H1 (cell line): ENCODE data around the gene COL28A1. TPM values are rescaled to one million over a fixed set of nuclear protein-coding genes. Genes with fewer than 3 reads are reported as not detected.

Experiments used
- CTCF ChIA-PET: fragments of 300-600 bp; sonication (Branson Sonifier 250); formaldehyde crosslinking; loops from one replicate; lab custom pipeline; 2021; ENCODE audit not compliant: partially characterized antibody; lab: Charles Lee
- POLR2A ChIA-PET: fragments of 300-600 bp; sonication (Branson Sonifier 250); formaldehyde crosslinking; loops from one replicate; lab custom pipeline; 2021; ENCODE audit warnings: inconsistent platforms; ENCODE audit not compliant: partially characterized antibody; lab: Charles Lee
- DNase-seq, 2 experiments: peaks; one replicate each; pipeline versions ENCODE4 v3.0.0 to v3.0.0-alpha.2; 2010 to 2022; ENCODE audit warnings: low spot score in 2 of 2, low read depth in 1 of 2, mixed read lengths in 1 of 2
- FAIRE-seq: peaks from 2 replicates; lab custom pipeline; 2011; peaks lifted over from hg19 to GRCh38; lab: Jason Lieb, UNC
- H2AFZ ChIP-seq: 2 replicates; pipeline ENCODE4 v1.8.1; 2012; ENCODE audit warnings: low read length, inconsistent platforms
- H2AK5ac ChIP-seq: 2 replicates; pipeline ENCODE4 v1.6.1; 2013; ENCODE audit warnings: low read depth, low read length
- H2BK120ac ChIP-seq: replicated peaks from 2 replicates; pipeline ENCODE3; 2013; ENCODE audit warnings: low read depth, low read length, inconsistent platforms
- H2BK12ac ChIP-seq: 2 replicates; pipeline ENCODE4 v1.6.1; 2013; ENCODE audit warnings: low read depth, low read length
- H2BK15ac ChIP-seq: 2 replicates; pipeline ENCODE4 v1.6.1; 2013; ENCODE audit warnings: low read length
- H2BK20ac ChIP-seq: 2 replicates; pipeline ENCODE4 v1.6.1; 2013; ENCODE audit warnings: low read length
- H2BK5ac ChIP-seq: 2 replicates; pipeline ENCODE4 v1.6.1; 2013; ENCODE audit warnings: low read depth, low read length
- H3K14ac ChIP-seq: 2 replicates; pipeline ENCODE4 v1.6.1; 2013; ENCODE audit warnings: inconsistent platforms; ENCODE audit not compliant: insufficient read length
- H3K18ac ChIP-seq: 2 replicates; pipeline ENCODE4 v1.6.1; 2013; ENCODE audit warnings: low read length; ENCODE audit errors: extremely low read depth
- H3K23ac ChIP-seq: 2 replicates; pipeline ENCODE4 v1.6.1; 2013; ENCODE audit warnings: inconsistent platforms; ENCODE audit not compliant: insufficient read length
- H3K23me2 ChIP-seq: 2 replicates; pipeline ENCODE4 v1.6.1; 2013; ENCODE audit warnings: low read depth, low read length
- H3K27ac ChIP-seq: 2 replicates; pipeline ENCODE4 v1.6.1; 2011; ENCODE audit warnings: low read depth, low read length, inconsistent platforms
- H3K27me3 ChIP-seq, 4 experiments: replicated peaks in 1 of 4; 1 replicate in 1 of 4; 2 replicates in 3 of 4; pipeline versions ENCODE4 v1.6.1 to v1.8.1; 2011 to 2013; ENCODE audit warnings: low read length in 3 of 4, mild to moderate bottlenecking in 3 of 4, inconsistent platforms in 2 of 4, mixed read lengths in 2 of 4, moderate library complexity in 1 of 4; ENCODE audit not compliant: control insufficient read depth in 3 of 4, insufficient read depth in 3 of 4; ENCODE audit errors: extremely low read depth in 1 of 4
- H3K36me3 ChIP-seq, 4 experiments: 2 replicates each; pipeline versions ENCODE4 v1.6.1 to v1.8.1; 2011 to 2013; ENCODE audit warnings: mild to moderate bottlenecking in 4 of 4, low read length in 3 of 4, moderate library complexity in 2 of 4, control low read depth in 1 of 4, inconsistent platforms in 1 of 4; ENCODE audit not compliant: insufficient read depth in 4 of 4, control insufficient read depth in 2 of 4
- H3K4ac ChIP-seq: replicated peaks from 2 replicates; pipeline ENCODE3; 2013; ENCODE audit warnings: low read length, low read depth, mixed read lengths, inconsistent platforms; ENCODE audit not compliant: insufficient read length
- H3K4me1 ChIP-seq, 4 experiments: replicated peaks in 1 of 4; 1 replicate in 1 of 4; 2 replicates in 3 of 4; pipeline versions ENCODE4 v1.6.1 to v1.8.1; 2011 to 2013; ENCODE audit warnings: low read length in 3 of 4, inconsistent platforms in 2 of 4, mixed read lengths in 1 of 4; ENCODE audit not compliant: insufficient read depth in 4 of 4, control insufficient read depth in 3 of 4
- H3K4me2 ChIP-seq, 2 experiments: 2 replicates each; pipeline versions ENCODE4 v1.6.1 to v1.8.1; 2011 to 2013; ENCODE audit warnings: low read depth in 2 of 2, low read length in 2 of 2, control low read depth in 1 of 2, inconsistent platforms in 1 of 2, mild to moderate bottlenecking in 1 of 2; ENCODE audit not compliant: insufficient read depth in 1 of 2
- H3K4me3 ChIP-seq, 4 experiments: fragments of 200-600, 300-600 bp in 1 of 4; sonication (generic), shearing (Covaris generic), sonication (Bioruptor Twin) in 1 of 4; 2 replicates each; pipeline versions ENCODE4 v1.5.1 to v1.8.1; 2011 to 2016; ENCODE audit warnings: low read length in 4 of 4, low read depth in 3 of 4, control low read depth in 2 of 4, inconsistent platforms in 2 of 4, mild to moderate bottlenecking in 2 of 4, mixed read lengths in 1 of 4, moderate library complexity in 1 of 4; ENCODE audit not compliant: insufficient read depth in 2 of 4; ENCODE audit errors: extremely low read depth in 1 of 4
- H3K56ac ChIP-seq: replicated peaks from 2 replicates; pipeline ENCODE3; 2013; ENCODE audit warnings: low read depth, mild to moderate bottlenecking, mixed read lengths, low read length, inconsistent platforms; ENCODE audit not compliant: insufficient read length
- H3K79me1 ChIP-seq: 2 replicates; pipeline ENCODE4 v1.6.1; 2013; ENCODE audit warnings: low read depth, low read length, control low read depth
- H3K79me2 ChIP-seq, 2 experiments: 2 replicates each; pipeline versions ENCODE4 v1.6.1 to v1.8.1; 2012 to 2013; ENCODE audit warnings: low read length in 2 of 2, mild to moderate bottlenecking in 2 of 2, inconsistent platforms in 1 of 2; ENCODE audit not compliant: insufficient read depth in 2 of 2, control insufficient read depth in 1 of 2
- H3K9ac ChIP-seq, 4 experiments: replicated peaks in 1 of 4; 1 replicate in 1 of 4; 2 replicates in 3 of 4; pipeline versions ENCODE4 v1.6.1 to v1.8.1; 2011 to 2013; ENCODE audit warnings: low read depth in 3 of 4, low read length in 3 of 4, control low read depth in 2 of 4, mild to moderate bottlenecking in 2 of 4, moderate library complexity in 2 of 4, inconsistent platforms in 1 of 4; ENCODE audit errors: extremely low read depth in 1 of 4
- H3K9me3 ChIP-seq, 2 experiments: 2 replicates each; pipeline versions ENCODE4 v1.6.1 to v1.8.1; 2012 to 2013; ENCODE audit warnings: mild to moderate bottlenecking in 2 of 2, moderate library complexity in 2 of 2, control low read depth in 1 of 2, inconsistent platforms in 1 of 2, low read depth in 1 of 2, low read length in 1 of 2, mixed read lengths in 1 of 2; ENCODE audit not compliant: insufficient read depth in 2 of 2
- H4K20me1 ChIP-seq, 2 experiments: replicated peaks in 1 of 2; 2 replicates each; pipeline versions ENCODE3 to v1.8.1; 2011 to 2013; ENCODE audit warnings: inconsistent platforms in 2 of 2, low read length in 2 of 2, mild to moderate bottlenecking in 1 of 2; ENCODE audit not compliant: insufficient read depth in 2 of 2, control insufficient read depth in 1 of 2
- H4K5ac ChIP-seq: 2 replicates; pipeline ENCODE4 v1.6.1; 2013; ENCODE audit warnings: low read length, low read depth, mixed read lengths, inconsistent platforms; ENCODE audit not compliant: insufficient read length
- H4K8ac ChIP-seq: 2 replicates; pipeline ENCODE4 v1.8.0; 2013; ENCODE audit warnings: mild to moderate bottlenecking, moderate library complexity, low read length, inconsistent platforms; ENCODE audit not compliant: insufficient read depth; ENCODE audit errors: extremely low read depth
- H4K91ac ChIP-seq: replicated peaks from 2 replicates; pipeline ENCODE3; 2013; ENCODE audit warnings: low read length, mixed read lengths, inconsistent platforms; ENCODE audit not compliant: insufficient read length
- EGR1 ChIP-seq: IDR thresholded peaks from 2 replicates; pipeline ENCODE4 v1.6.1; 2011; ENCODE audit warnings: low read depth, low read length, borderline replicate concordance
- GABPA ChIP-seq: IDR thresholded peaks from 2 replicates; pipeline ENCODE4 v1.6.1; 2011; ENCODE audit warnings: mild to moderate bottlenecking, low read length, moderate library complexity, borderline replicate concordance; ENCODE audit not compliant: insufficient read depth
- SIX5 ChIP-seq: IDR thresholded peaks from 2 replicates; pipeline ENCODE4 v1.6.1; 2011; ENCODE audit warnings: mild to moderate bottlenecking, low read depth, low read length
- SRF ChIP-seq: IDR thresholded peaks from 2 replicates; pipeline ENCODE4 v1.6.1; 2011; ENCODE audit warnings: mild to moderate bottlenecking, low read depth, low read length, moderate library complexity
- TBP ChIP-seq: IDR thresholded peaks from 2 replicates; pipeline ENCODE4 v1.6.1; 2011; ENCODE audit warnings: low read depth, low read length, improper control_type of control experiment
- WGBS, 2 experiments: shearing (Covaris generic) in 1 of 2; methylation state at CpG; one replicate each; pipeline versions ENCODE4 v1.1.6 to v1.1.7; 2013 to 2015; ENCODE audit warnings: low lambda C conversion rate in 2 of 2, mixed read lengths in 2 of 2, inconsistent platforms in 1 of 2, low coverage in 1 of 2, missing lambda C conversion rate in 1 of 2; ENCODE audit not compliant: insufficient replicate concordance in 2 of 2, insufficient coverage in 1 of 2, insufficient read length in 1 of 2; ENCODE audit errors: extremely low coverage in 1 of 2, missing lambda C conversion rate in 1 of 2; 5-methylcytosine and 5-hydroxymethylcytosine counted together
- polyA plus RNA-seq, 7 experiments: library from polyadenylated mRNA; depleted of rRNA in 3 of 7; stranded (reverse) in 5 of 7; unstranded in 2 of 7; fragments of >200 nt in 5 of 7; fragments of 200-250 nt in 2 of 7; gene quantifications; 1 replicate in 5 of 7; 2 replicates in 1 of 7; 4 replicates in 1 of 7; pipeline versions ENCODE4 v1.2.1 to v1.2.3, GENCODE V29; 2011 to 2013; ENCODE audit warnings: missing spikeins in 2 of 7, mixed read lengths in 2 of 7
- total RNA-seq: library from RNA; stranded (reverse); fragmentation: NEBNext Ultra II Directional; extraction: Animal tissue kit (Norgen Biotek cat#: 25700); gene quantifications from 2 replicates; pipeline ENCODE4 v1.2.1, GENCODE V29; 2021

Gene COL28A1
- total and polyA plus RNA-seq, 2 of the 8 experiments (the other 6 are each of a cell fraction or from before 2014, with no cell fraction given), result 0.22 to 0.38 TPM

DNA sequence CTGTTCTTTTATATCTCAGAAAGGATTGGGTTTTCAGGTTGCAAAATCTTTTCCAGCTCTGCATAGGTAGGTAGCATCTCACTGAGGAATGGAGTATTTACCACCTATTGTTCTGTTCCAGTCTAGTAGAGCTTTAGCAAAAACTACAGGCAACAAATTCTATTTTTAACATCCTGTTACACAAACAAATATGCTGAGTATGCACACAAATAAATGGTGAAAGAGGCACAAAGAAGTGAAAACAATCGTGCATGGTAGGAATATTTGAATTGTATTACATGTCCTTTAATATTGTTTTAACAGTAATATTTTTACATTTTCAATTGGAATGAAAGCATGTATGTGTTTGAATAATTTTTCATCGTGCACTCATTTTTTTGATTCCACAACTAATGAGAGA is 16.5 kb upstream of the COL28A1 start:
- Histone ChIP-seq H4K8ac (no peak overlapping the region), H3K9me3 (no peaks in the 10 kb centered on the region), H3K79me1 (no peaks in the 10 kb centered on the region), H3K23me2 (no peaks in the 10 kb centered on the region; the same call in 1 of the 2 replicates), H3K27me3 (no peaks in the 10 kb centered on the region), H3K4me3 (no peak overlapping the region), H4K5ac (no peak overlapping the region), H3K4me2 (no peak overlapping the region), H3K23ac (no peak overlapping the region), H2BK15ac (no peak overlapping the region), H3K36me3 (no peaks in the 10 kb centered on the region), H3K4me1 (no peaks in the 10 kb centered on the region), H4K20me1 (no peaks in the 10 kb centered on the region), H3K56ac (no peak overlapping the region), H2BK12ac (no peak overlapping the region), H2BK5ac (no peak overlapping the region), H3K4ac (no peak overlapping the region), H3K79me2 (no peaks in the 10 kb centered on the region), H2AFZ (no peak overlapping the region), H2AK5ac (no peak overlapping the region), H3K27ac (no peak overlapping the region), H2BK120ac (no peak overlapping the region), H2BK20ac (no peak overlapping the region), H4K91ac (no peak overlapping the region), H3K18ac (no peak overlapping the region), H3K14ac (no peak overlapping the region), H3K9ac (no peak overlapping the region)
- FAIRE-seq, result no peak
- POLR2A ChIA-PET, result no interaction called here
- DNase-seq, result no peak
- WGBS, 2 experiments, result 86% methylated on average over 2 of the region's 2 CpGs; no CpG with 5 or more reads in 1 of the 2 experiments
- CTCF ChIA-PET, result interaction anchor here (1.1 kb wide), 1 partner anchor 118 kb away, joined by 3 read pairs; no protein-coding TSS in a partner anchor
- TF ChIP-seq TBP, result no peak
- TF ChIP-seq GABPA, result no peak
- no peak for TF ChIP-seq SRF
- TF ChIP-seq EGR1, result no peak
- no peak for TF ChIP-seq SIX5
